ENCODE measurements around the gene SRGAP2C.
"Not testable (repeated sequence)": the region's sequence is repeated elsewhere in the genome, so short reads cannot be mapped to it uniquely, and the experiment has no call there.

GRCh38 chr1:121187914-121188313, 3.1 kb downstream of the SRGAP2C start:
- TF ChIP-seq CTCF (IDR thresholded peaks at IDR 0.05); ZFX (IDR thresholded peaks at IDR 0.05; ENCODE audit: borderline replicate concordance): not testable (repeated sequence)
